NCI-H345 (cell line): ENCODE results near the gene DGCR6L.
A peak's percentile ranks its signal among the peaks of the same experiment; 100 is the strongest.
"Not testable (repeated sequence)": the region's sequence is repeated elsewhere in the genome, so short reads cannot be mapped to it uniquely, and the experiment has no call there.

ENCODE experiments used
- DNase-seq: peaks from one replicate; lab custom pipeline; 2025; lab: John Stamatoyannopoulos, UW

Gene DGCR6L

DNA sequence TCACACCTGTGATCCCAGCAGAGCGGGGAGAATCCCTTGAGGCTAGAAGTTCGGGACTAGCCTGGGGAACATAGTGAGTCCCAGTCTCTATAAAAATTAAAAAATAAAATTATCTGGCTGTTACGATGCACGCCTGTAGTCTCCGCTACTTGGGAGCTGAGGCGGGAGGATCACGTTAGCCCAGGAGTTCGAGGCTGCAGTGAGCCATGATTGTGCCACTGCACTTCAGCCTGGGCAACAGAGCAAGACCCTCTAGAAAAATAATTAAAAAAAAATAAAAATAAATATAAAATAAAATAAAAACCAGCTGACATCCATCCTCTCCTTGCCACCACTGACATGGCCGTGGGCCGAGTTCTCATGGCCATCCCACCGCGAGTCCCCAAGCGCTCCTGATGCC lies 44.0 kb downstream of the DGCR6L start:
- DNase-seq, result no peak

DNA sequence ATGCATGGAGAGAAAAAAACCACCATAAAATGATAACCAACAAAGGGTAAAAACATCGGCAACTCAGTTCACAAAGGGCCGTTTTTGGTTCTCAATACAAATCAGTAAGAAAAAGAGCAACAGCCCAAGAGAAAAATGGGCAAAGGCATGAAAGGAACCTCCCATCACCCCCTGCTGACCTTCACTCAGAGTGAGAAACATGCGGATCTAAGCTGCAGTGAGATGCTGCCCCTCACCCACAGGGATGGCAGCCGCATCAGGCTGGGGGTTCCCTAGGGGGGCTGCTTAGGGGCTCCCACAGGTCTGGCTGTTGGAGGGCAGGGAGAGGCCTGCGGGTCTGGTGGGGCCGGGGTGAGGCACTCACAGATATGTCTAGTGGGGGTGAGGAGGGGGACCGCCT lies 44.5 kb downstream of the DGCR6L start:
- DNase-seq, result not testable (repeated sequence)

DNA sequence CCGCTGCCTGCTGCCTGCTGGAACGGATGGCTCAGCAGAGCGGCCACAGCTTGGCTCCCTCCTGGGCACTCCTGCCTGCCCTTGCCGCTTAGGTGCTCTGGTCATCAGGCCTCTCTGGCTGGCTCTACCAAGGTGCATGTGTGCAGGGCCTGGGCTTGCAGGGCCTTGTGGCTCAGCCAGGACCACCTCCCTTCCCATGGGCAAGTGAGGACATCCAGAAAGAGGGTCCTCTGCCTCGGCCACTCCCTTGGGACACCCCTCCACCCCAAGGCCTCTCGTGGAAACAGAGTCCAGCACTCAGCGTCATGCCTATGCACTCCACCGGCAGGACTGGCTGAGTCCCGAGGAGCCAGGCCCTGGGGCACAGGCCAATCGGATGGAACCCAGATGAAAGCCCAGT lies 45.5 kb downstream of the DGCR6L start:
- DNase-seq, result not testable (repeated sequence)

- no peak for DNase-seq
Observed at GRCh38 chr22:20273758-20274181, 46.1 kb downstream of the DGCR6L start.

DNA sequence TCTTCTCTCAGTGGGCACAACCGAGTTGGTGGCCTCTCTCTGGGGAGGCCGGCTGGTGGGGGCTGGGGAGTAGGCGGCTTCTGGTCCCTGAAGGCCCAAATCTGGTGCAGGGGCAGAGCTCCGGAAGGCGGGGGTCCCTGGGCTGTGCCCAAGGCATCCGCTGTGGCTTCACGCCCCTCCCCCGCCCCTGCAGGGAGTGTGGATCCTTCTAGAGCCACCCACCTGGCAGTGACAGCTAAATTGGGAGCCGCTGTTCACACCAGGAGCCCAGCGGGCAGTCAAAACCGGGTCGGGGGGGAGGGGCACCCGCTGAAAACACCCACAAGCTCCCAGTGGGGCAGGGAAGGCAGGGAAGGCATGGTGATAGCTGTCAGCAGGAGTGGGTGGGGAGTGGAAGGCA lies 47.2 kb downstream of the DGCR6L start:
- no peak for DNase-seq

- no peak for DNase-seq
Observed at GRCh38 chr22:20272174-20272573, 47.7 kb downstream of the DGCR6L start.

GRCh38 chr22:20271114-20271994 lies 48.5 kb downstream of the DGCR6L start:
- no peak for DNase-seq

DNA sequence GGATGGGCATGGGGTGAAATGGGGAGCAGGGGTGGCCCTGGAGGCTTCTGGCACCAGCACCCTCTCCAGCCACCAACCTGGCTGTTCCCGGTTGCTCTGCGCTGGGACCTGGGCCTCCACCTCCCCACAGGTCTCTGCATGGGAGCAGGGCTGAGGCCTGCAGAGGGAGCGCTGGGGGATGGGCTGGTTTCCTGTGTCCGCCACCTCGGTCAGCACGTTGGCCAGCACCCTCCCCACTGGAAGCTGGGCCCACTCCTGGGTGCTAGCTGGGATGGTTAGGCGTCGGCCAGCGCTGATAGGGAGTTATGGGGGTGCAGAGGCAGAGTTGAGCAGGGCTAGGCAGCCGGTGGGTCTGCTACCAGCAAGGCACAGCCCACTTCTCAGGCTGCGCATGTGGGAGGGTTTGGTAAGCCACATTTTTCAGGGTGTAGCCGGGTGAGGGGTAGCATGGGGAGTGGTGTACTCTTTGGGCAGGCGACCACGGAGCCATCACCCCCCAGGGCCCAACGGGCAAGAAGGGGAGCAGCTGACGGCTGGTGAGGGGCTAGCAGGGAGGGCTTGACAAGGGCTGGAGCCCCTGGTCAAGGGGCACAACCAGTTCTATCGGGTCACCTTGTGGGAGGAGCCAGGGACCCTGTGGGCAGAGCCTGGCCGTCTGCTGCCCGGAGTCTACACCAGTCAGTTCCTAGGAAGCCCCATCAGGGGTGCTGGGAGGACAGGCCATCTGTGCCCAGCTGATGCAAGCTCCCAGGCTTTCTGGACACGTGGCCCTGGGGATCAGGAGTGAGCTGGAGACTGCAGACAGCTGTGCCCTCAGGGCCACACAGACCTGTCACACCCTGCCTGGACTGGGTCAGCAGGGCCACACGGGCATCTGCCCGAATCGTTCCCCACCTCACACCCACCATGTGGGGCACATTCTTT lies 49.4 kb downstream of the DGCR6L start:
- not testable (repeated sequence) for DNase-seq

- not testable (repeated sequence) for DNase-seq
Observed at GRCh38 chr22:20269673-20270072, 50.2 kb downstream of the DGCR6L start.

- not testable (repeated sequence) for DNase-seq
Observed at GRCh38 chr22:20269201-20269600, 50.7 kb downstream of the DGCR6L start.

DNA sequence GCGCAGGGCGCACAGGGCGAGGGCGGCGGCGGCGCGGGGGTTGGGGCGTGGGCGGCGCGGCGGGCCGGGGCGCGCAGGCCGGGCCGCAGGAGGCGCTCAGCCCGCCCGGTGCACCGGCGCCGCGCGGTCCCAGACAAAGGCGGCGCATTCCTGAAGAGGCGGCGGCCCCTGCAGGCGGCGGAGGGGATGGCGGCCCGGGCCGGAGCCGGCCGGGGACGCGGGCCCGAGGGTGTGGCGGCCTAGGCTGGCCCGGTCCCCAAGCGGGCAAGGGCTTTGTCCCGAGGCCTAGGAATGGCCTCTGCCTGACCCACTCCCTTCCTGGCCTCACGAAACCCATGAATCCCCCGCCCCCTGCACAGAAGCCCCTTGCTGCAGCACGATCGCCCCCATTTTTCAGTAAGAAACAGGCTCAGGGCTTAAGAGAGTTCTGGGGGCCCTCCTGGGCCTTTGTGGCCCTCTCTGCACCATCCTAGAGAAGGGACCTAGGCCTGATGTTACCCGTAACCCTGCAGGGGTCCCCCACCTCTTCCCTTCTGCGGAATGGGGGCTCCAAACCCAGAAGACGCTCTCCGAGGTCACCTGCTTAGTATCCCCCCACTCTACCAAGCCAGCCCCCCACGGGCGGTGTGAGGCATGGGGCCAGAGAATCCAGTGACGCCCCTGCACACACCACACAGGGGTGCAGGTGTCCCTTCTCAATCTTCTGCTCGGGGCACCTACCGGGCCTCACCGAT lies 51.4 kb downstream of the DGCR6L start, which contains the start of gene RTN4R:
Gene RTN4R, minus strand, starts transcription at position 40 of the 734 bp plus-strand sequence. CDS start 226 bp downstream, outside the sequence.
- DNase-seq, result peak; percentile 35

DNA sequence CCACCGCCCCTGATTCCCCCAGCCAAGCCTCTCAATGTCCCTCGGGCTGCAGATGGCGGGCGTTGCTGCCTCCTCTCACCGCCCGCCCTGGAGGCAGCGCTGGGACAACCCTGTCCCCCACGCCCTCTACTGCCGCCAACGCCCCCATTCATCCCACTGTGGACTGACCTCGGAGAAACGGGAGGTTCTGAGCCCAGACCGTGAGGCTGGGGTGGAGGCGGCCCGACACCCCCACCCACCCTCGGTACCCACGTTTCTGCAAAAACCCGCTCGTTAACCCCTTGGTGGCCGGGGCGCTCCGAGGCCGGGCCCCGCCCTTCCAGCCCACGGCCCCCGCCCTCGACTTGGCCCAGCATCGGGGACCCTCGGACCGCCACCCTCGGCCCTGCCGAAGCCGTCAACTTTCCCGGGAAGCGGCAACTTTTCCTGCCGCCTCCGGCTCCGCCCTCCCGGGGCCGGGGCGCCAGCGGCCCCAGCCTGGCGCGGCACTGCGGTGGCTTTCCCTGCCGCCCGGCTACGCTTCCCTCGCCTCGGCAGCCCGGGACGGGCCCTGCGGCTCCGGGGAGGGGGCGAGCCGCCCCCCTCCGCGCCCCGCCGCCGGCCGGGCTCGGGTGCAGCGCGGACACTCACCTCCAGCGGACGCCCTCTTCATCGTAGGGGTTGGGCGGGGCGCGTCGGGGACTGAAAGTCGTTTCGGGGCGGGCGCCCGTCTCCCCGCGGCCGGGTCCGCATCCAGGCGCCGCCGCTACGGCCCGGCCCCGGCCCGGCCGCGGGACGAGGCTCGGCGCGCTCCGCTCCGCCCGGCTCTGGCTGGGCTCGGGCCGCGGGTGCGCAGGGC lies 52.2 kb downstream of the DGCR6L start:
- no peak for DNase-seq

DNA sequence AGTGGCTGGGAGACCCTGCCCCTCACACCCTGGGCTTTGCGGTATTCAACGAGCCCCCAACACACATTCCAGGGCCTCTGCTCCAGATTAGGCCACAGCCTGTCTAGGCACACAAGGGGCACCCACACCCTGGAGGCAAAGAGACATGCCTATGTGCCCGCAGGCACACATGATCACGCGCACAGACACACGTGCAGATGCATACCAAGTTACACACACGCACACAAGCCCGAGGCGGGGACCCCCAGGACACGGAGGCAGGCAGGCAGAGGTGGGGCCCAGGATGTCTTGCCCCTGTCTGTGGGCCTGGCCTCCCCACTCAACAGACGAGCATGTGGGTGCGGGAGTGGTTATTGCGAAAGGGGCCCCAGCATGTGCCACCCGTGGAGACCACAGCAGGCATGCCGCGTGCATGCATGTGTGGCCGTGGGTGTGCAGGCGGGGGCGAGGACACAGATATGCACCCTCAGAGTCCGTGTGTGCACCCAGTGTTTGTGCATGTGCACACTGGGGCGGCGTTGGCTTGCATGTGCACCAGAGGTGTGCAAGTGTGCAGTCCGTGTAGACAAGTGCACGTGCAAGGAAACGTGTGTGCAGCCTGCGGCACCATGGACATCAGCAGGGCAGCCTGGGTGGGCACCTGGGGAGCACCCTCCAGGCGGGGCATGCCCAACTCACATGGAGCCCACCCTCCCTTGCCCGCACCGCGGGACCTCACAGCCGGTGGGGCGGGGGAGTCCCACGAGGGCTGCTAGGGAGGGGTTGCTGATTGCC lies 53.0 kb downstream of the DGCR6L start:
- not testable (repeated sequence) for DNase-seq

DNA sequence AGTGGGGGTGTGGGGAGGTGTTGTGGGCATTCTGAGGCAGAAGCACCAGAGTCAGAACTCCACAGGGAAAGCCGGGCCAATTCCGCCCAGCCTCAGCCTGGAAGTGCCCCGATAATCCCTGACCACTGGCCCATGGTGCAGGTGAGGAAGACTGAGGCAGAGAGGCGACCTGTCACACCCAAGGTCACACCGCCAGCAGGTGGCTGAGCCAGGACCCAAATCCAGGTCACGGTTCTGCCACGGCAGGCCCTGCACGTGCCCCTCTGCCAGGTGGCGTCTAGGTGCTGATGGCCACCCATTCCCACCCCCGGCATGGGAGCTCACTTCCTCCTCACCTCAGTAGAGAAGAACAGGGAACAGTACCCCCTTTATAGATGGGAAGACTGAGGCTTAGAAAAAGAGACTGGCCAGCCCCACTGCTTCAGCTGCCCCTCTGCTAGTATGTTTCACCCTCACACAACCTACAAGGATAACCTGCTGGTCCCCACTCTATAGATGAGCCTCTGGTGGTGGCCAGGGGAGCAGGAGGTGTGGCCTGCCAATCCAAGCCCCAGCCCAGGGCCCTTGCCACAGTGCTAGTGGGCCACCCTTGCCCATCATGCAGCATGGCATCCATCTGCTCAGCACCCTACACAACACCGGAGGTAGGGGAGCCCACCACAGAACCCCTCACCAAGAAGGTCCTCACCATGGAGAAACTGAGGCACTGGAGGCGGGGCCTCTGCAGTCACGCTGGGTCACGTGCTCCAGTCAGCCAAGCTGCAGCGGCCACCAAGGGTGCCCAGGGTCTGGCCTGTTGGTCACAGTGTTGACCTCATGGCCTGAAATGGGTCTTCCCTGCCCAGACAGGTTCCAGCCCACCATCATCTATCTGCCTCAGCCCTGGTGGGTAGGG lies 53.8 kb downstream of the DGCR6L start:
- DNase-seq, result not testable (repeated sequence)

DNA sequence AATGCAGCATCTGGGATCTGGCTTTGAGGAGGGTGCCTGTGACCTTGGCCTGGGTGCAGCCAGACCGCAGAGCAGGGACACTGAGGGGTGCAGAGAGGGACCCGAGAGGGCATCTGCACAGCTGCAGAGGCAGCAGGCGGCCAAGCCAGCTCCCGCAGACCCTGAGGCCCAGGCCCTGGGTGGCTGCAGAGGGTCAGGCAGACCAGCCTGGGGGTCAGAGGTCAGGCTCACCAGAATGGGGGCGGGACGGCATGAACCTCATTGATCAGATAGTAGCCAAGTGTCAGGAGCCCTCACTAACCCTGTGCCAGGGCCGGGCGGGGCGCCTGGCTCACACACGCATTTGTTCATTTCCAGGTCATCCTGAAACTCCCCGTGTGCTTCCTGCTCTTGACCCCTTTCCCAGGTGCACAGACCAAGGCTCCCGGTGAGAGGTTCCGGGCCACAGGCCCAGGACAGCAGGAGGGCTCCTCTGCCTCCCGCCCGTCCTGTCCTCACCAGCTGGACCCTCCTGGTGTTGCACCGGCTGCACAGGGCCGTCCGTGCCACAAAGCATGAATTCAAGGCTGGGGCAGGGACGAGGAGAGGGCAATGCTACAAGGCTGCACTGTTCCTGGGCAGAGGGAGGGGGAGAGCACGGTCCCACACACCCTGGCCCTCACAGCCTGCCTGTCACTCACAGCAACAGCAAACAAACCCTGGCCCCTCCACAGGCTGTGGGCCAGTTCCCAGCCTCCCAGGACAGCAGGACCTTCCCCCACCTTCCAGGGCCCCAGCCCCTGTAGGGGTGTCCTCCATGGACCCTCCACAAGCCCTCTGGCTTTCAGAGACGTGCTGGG lies 55.0 kb downstream of the DGCR6L start:
- DNase-seq, result no peak
